Activated CD4-positive, alpha-beta T cell treated with anti-CD3 and anti-CD28 coated beads, Interleukin-2, amount 50 U/mL, for 16 hours (primary cell): ENCODE results near the gene CHD8.

ENCODE experiments used
- DNase-seq: peaks from one replicate; pipeline ENCODE4 v3.0.0-alpha.2; 2020

Gene CHD8

GRCh38 chr14:21369949-21370679 lies 85.8 kb downstream of the CHD8 start:
- no peak for DNase-seq

DNA sequence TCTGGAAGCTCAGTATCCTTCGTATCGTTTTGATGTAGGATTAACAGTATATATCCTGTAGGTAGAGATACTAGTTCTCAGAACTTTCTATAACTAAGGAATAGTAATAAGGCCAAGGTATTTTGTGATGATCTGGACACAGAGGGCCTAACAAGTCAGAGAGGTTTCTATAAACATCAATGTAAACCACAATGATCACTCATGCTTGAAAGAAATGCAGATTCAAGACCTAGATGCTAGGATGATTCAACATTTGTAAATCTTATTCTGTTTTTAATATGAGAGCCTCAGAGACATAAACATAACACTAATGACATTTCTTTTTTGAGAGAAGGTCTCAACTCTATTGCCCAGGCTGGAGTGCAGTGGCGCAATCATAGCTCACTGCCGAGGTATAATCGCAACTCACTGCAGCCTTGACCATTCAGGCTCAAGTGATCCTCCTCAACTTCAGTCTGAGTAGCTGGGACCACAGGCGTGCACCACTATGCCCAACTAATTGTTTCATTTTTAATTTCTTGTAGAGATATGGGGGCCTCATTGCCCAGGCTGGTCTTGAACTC lies 88.3 kb downstream of the CHD8 start:
- DNase-seq: no peak

GRCh38 chr14:21356511-21356910 lies 99.4 kb downstream of the CHD8 start:
- no peak for DNase-seq

DNA sequence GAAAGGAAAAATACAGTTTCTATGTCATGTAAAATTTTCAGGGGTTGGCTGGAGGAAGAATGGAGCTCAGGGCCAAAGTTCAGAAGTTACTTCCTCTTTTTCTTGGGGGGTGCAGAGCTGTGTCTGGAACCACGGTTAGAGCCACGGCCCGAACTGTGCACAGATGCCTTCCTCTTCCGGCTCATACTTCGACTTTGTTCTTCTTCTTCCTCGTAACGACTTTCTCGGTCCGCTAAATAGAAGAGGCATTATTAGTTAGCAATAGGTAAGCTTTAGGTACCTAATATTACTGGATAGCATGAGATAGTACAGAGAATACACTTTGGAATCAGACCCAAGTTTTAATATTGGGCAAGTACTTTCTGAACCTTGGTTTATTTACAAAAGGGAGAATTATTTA lies 103.3 kb downstream of the CHD8 start:
- no peak for DNase-seq

DNA sequence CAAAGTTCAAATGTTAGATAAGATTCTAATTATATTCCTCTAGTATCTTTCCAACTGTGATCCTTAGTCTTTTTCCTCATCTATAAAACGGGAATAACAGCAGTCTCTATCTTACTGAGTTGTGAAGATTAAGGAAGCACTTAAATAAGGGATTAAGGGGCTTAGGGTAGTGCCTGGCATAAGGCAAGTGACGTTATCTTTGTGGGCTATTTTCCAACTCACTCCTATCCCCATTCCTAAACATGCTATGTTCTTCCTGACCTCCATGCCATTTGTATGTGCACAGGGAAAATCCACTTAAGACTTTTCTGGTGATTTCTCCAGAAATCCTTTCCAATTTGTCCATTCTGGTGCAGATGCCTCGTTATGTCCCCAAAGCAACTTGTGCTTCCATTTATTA lies 105.4 kb downstream of the CHD8 start:
- DNase-seq: no peak

GRCh38 chr14:21347201-21347600 lies 108.7 kb downstream of the CHD8 start:
- DNase-seq: no peak

DNA sequence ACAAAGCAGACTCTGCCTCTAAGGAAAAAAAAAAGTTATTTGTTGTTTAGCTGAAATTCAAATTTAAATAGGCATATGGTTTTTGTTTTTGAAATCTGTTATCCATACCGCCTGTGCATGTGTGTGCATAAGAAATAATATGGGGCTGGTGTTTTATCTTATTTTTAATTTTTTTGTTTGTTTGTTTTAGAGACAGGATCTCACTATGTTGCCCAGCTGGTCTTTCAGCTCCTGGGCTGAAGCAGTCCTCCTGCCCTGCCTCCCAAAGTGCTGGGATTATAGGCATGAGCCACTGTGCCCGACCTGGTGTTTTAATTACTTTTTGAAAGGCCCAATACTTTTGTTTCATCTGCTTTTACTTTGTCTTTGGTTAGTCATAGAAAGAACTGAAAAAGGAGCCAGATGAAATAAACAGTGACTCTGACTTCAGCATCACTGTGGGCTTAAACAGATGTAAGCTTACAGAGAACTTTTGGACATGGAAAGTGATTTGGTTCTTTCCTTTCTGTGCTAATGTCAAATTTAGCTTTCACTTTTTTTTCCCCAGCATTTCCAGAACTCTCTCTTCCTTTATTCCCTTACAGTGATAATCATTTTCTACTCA lies 109.3 kb downstream of the CHD8 start:
- no peak for DNase-seq

DNA sequence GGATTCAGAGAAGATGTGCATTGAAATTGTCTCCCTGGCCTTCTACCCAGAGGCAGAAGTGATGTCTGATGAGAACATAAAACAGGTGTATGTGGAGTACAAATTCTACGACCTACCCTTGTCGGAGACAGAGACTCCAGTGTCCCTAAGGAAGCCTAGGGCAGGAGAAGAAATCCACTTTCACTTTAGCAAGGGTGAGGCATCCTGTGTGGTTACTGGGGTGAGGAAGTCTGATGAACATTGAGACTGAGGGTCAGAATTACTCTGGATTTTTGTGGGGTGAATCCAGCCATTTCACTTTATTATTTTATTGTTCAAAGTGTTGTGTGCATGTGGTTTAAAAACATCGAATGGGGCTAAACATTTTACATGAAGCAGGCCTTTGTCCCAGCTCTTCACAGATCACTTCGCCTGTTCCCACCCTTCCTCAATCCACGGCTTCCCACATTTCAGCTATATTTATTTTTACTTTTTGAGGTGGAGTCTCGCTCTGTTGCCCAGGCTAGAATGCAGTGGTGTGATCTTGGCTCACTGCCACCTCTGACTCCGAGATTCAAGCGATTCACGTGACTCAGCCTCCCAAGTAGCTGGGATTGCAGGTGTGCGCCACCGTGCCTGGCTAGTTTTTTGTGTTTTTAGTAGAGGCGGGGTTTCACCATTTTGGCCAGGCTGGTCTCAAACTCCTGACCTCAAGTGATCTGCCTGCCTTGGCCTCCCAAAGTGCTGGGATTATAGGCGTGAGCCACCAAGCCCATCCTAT lies 112.7 kb downstream of the CHD8 start:
- DNase-seq: no peak
